Prostate gland (tissue), 2 donors: Measurements from ENCODE around the gene UGT1A8.

Experiments
- POLR2A ChIP-seq: fragments of 450-650 bp; IDR thresholded peaks from one replicate; pipeline ENCODE4 v1.6.1; 2016; ENCODE audit warnings: antibody characterized with exemption, mild to moderate bottlenecking
- TF ChIP-seq, protein P1 (sequence below), 4 experiments: fragments of 200-600 bp in 2 of 4; fragments of 450-650 bp in 2 of 4; sonication (generic) in 2 of 4; IDR thresholded peaks; 1 replicate in 3 of 4; 2 replicates in 1 of 4; pipeline ENCODE4 v1.5.1; 2016 to 2019; ENCODE audit warnings: antibody characterized with exemption in 4 of 4, mild to moderate bottlenecking in 2 of 4, moderate library complexity in 2 of 4

DNA sequence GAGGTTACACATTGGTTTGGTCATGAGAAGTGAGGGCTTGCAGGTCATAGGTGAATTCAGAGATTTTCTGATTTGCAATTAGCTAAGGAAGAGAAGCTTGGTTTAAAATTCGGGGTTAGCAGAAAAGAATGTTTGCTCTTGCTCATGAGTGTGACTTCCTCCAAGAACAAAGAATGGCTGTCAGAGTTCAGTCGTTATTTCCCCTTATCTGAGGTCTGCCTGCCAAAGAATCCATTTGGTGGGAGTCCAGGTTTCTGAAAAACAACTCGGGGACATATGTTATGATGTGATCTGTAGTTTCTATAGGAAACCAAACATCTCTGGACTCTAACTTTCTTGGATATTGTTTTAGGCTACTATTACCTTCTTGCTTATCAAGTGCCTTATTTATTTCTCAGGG lies 72.1 kb downstream of the UGT1A8 start:
- TF ChIP-seq, protein P1, sequence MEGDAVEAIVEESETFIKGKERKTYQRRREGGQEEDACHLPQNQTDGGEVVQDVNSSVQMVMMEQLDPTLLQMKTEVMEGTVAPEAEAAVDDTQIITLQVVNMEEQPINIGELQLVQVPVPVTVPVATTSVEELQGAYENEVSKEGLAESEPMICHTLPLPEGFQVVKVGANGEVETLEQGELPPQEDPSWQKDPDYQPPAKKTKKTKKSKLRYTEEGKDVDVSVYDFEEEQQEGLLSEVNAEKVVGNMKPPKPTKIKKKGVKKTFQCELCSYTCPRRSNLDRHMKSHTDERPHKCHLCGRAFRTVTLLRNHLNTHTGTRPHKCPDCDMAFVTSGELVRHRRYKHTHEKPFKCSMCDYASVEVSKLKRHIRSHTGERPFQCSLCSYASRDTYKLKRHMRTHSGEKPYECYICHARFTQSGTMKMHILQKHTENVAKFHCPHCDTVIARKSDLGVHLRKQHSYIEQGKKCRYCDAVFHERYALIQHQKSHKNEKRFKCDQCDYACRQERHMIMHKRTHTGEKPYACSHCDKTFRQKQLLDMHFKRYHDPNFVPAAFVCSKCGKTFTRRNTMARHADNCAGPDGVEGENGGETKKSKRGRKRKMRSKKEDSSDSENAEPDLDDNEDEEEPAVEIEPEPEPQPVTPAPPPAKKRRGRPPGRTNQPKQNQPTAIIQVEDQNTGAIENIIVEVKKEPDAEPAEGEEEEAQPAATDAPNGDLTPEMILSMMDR (IDR thresholded peaks at IDR 0.05): no peak
- no peak for TF ChIP-seq POLR2A
